ENCODE data around the gene TMOD1. TPM values are rescaled to one million over a fixed set of nuclear protein-coding genes. Genes with fewer than 3 reads are reported as not detected.
A peak's percentile ranks its signal among the peaks of the same experiment; 100 is the strongest.

TMOD1 gene
- total and polyA plus RNA-seq, 2 of the 13 experiments (the other 11 are each of a cell fraction or from before 2014, with no cell fraction given) = 0.04 to 0.07 TPM

DNA sequence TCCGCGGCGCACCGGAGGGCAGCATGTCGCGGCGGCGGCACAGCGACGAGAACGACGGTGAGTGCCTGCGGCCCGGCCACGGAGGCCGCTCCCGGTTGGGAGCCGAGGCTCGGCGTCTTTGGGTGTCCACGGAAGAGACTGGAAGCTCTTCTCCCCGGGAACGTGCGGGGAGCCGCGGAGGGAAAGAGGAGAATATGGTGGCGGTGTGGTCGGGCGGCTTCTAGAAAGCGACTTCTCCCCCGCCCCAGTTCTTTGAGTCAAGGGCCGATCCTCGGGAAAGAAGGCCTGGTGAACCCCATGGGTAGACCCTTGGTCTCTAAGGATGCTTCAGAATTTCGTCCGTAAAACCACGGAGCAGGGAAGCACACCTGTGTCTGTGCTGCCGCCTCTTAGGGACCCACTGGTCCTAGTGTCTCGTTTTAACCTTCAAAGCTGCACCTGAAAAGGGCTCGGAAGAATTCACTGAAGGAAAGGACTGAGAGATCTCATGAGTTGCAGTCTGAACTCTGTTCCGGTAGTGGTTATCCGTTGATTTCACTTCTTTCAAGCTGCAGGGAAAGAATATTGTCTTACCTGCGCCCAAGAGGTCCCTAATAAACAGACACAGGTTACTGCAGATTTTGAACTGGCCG is 132.5 kb downstream of the TMOD1 start (continued):
- TF ChIP-seq GATAD1 (CRISPR knock-in tag; IDR thresholded peaks at IDR 0.05) = no peak
- TF ChIP-seq SRSF4 (IDR thresholded peaks at IDR 0.05; ENCODE audit: low read depth, low read length, poor library complexity, severe bottlenecking) = no peak
- TF ChIP-seq, protein P1, sequence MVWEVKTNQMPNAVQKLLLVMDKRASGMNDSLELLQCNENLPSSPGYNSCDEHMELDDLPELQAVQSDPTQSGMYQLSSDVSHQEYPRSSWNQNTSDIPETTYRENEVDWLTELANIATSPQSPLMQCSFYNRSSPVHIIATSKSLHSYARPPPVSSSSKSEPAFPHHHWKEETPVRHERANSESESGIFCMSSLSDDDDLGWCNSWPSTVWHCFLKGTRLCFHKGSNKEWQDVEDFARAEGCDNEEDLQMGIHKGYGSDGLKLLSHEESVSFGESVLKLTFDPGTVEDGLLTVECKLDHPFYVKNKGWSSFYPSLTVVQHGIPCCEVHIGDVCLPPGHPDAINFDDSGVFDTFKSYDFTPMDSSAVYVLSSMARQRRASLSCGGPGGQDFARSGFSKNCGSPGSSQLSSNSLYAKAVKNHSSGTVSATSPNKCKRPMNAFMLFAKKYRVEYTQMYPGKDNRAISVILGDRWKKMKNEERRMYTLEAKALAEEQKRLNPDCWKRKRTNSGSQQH (CRISPR knock-in tag; IDR thresholded peaks at IDR 0.05; ENCODE audit: low read depth) = no peak
- no peak for TF ChIP-seq ZNF484 (CRISPR knock-in tag; IDR thresholded peaks at IDR 0.05; ENCODE audit: borderline replicate concordance, low read depth)
- no peak for TF ChIP-seq ZFYVE20 (CRISPR knock-in tag; IDR thresholded peaks at IDR 0.05; ENCODE audit: borderline replicate concordance, low read depth)
- TF ChIP-seq IRF2 (CRISPR knock-in tag; IDR thresholded peaks at IDR 0.05) = no peak
- TF ChIP-seq, protein P2, sequence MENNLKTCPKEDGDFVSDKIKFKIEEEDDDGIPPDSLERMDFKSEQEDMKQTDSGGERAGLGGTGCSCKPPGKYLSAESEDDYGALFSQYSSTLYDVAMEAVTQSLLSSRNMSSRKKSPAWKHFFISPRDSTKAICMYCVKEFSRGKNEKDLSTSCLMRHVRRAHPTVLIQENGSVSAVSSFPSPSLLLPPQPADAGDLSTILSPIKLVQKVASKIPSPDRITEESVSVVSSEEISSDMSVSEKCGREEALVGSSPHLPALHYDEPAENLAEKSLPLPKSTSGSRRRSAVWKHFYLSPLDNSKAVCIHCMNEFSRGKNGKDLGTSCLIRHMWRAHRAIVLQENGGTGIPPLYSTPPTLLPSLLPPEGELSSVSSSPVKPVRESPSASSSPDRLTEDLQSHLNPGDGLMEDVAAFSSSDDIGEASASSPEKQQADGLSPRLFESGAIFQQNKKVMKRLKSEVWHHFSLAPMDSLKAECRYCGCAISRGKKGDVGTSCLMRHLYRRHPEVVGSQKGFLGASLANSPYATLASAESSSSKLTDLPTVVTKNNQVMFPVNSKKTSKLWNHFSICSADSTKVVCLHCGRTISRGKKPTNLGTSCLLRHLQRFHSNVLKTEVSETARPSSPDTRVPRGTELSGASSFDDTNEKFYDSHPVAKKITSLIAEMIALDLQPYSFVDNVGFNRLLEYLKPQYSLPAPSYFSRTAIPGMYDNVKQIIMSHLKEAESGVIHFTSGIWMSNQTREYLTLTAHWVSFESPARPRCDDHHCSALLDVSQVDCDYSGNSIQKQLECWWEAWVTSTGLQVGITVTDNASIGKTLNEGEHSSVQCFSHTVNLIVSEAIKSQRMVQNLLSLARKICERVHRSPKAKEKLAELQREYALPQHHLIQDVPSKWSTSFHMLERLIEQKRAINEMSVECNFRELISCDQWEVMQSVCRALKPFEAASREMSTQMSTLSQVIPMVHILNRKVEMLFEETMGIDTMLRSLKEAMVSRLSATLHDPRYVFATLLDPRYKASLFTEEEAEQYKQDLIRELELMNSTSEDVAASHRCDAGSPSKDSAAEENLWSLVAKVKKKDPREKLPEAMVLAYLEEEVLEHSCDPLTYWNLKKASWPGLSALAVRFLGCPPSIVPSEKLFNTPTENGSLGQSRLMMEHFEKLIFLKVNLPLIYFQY (CRISPR knock-in tag; IDR thresholded peaks at IDR 0.05; ENCODE audit: borderline replicate concordance) = 0 out of 2 replicates have a peak, but pooled peaks have one; percentile 15
- TF ChIP-seq SNAI1 (CRISPR knock-in tag; IDR thresholded peaks at IDR 0.05; ENCODE audit: borderline replicate concordance) = no peak; the same call in 1 of the 2 replicates
- no peak for TF ChIP-seq SNAPC2 (CRISPR knock-in tag; IDR thresholded peaks at IDR 0.05)
- no peak for TF ChIP-seq NFYB (CRISPR knock-in tag; IDR thresholded peaks at IDR 0.05)
- TF ChIP-seq CCAR2 (optimal IDR thresholded peaks at IDR 0.05; ENCODE audit: low read depth, low read length) = no peak
- no peak for TF ChIP-seq HNF4G (IDR thresholded peaks at IDR 0.05; ENCODE audit: borderline replicate concordance, low read depth, low read length)
- peak; percentile 46; the same call in 1 of the 2 replicates for TF ChIP-seq HNF4G (CRISPR knock-in tag; IDR thresholded peaks at IDR 0.05; ENCODE audit: borderline replicate concordance, low read depth)
- no peak for TF ChIP-seq ZMYM2 (CRISPR knock-in tag; IDR thresholded peaks at IDR 0.05)
- TF ChIP-seq RARG (CRISPR knock-in tag; IDR thresholded peaks at IDR 0.05; ENCODE audit: low read depth) = no peak
- TF ChIP-seq YEATS4 (CRISPR knock-in tag; IDR thresholded peaks at IDR 0.05; ENCODE audit: borderline replicate concordance) = no peak
- TF ChIP-seq TBX3 (IDR thresholded peaks at IDR 0.05; ENCODE audit: borderline replicate concordance) = no peak
- TF ChIP-seq SP2 (CRISPR knock-in tag; IDR thresholded peaks at IDR 0.05) = no peak
- no peak for TF ChIP-seq ZNF496 (CRISPR knock-in tag; IDR thresholded peaks at IDR 0.05; ENCODE audit: insufficient replicate concordance)
- no peak for TF ChIP-seq JDP2 (CRISPR knock-in tag; IDR thresholded peaks at IDR 0.05; ENCODE audit: borderline replicate concordance)
- TF ChIP-seq, protein P3, sequence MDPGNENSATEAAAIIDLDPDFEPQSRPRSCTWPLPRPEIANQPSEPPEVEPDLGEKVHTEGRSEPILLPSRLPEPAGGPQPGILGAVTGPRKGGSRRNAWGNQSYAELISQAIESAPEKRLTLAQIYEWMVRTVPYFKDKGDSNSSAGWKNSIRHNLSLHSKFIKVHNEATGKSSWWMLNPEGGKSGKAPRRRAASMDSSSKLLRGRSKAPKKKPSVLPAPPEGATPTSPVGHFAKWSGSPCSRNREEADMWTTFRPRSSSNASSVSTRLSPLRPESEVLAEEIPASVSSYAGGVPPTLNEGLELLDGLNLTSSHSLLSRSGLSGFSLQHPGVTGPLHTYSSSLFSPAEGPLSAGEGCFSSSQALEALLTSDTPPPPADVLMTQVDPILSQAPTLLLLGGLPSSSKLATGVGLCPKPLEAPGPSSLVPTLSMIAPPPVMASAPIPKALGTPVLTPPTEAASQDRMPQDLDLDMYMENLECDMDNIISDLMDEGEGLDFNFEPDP (CRISPR knock-in tag; conservative IDR thresholded peaks at IDR 0.05) = 0 out of 2 replicates have a peak, but pooled peaks have one; percentile 88
- TF ChIP-seq, protein P4, sequence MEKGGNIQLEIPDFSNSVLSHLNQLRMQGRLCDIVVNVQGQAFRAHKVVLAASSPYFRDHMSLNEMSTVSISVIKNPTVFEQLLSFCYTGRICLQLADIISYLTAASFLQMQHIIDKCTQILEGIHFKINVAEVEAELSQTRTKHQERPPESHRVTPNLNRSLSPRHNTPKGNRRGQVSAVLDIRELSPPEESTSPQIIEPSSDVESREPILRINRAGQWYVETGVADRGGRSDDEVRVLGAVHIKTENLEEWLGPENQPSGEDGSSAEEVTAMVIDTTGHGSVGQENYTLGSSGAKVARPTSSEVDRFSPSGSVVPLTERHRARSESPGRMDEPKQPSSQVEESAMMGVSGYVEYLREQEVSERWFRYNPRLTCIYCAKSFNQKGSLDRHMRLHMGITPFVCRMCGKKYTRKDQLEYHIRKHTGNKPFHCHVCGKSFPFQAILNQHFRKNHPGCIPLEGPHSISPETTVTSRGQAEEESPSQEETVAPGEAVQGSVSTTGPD (CRISPR knock-in tag; IDR thresholded peaks at IDR 0.05) = no peak
